Measurements from ENCODE around the gene CD7.
"Not testable (repeated sequence)": the region's sequence is repeated elsewhere in the genome, so short reads cannot be mapped to it uniquely, and the experiment has no call there.

CD7 gene

DNA sequence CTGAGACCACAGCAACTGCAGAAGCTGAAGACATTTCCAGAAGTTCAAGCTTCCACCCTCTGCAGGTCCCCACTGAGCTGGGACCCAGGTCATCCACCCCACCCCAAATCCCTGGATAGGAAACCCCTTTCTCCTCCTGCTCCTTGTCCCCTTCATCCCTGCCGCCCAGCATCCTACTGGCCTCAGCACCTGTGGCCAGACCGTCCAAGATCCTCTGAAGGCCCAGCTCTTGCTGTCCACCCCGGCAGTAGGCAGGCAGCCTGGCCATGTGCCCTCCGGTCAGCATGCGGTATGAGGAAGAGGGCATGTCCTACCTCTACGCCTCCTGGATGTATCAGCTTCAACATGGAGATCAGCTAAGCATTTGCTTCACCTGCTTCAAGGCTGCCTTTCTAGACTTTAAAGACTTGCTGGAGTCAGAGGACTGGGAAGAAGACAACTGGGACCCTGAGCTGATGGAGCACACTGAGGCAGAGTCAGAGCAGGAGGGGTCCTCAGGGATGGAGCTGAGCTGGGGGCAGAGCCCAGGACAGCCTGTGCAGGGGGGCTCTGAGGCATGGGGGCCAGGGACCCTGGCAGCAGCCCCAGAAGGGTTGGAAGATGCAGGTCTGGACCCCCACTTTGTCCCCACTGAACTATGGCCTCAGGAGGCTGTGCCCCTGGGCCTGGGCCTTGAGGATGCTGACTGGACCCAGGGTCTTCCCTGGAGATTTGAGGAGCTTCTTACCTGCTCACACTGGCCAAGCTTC lies 44.7 kb upstream of the CD7 start:
- Histone ChIP-seq H3K4me1 (ENCODE audit: control insufficient read depth in 2 of 2, insufficient read depth in 1 of 2, low read depth in 1 of 2, low read length in 2 of 2) (peaks cover 8 to 11% of the 10 kb centered on the region in 2 donors), H2BK15ac (ENCODE audit: low read length) (no peak overlapping the region), H3K27ac (replicated peaks; ENCODE audit: low read length) (no peak overlapping the region), H3K4me2 (ENCODE audit: insufficient read depth, low read length, poor library complexity, severe bottlenecking) (no peak overlapping the region), H3K9ac (ENCODE audit: low read depth, low read length, poor library complexity) (no peak overlapping the region), H3K36me3 (replicated peaks in 1 of 2; ENCODE audit: control insufficient read depth in 2 of 2, insufficient read depth in 2 of 2, low read length in 2 of 2) (no peaks in the 10 kb centered on the region), H3K27me3 (ENCODE audit: control insufficient read depth in 3 of 3, insufficient read depth in 3 of 3, low read depth in 1 of 3, low read length in 3 of 3) (no peaks in the 10 kb centered on the region), H4K91ac (ENCODE audit: low read depth, low read length, poor library complexity) (no peak overlapping the region), H3K23ac (ENCODE audit: low read depth, low read length, poor library complexity) (peak overlapping the region; percentile 51), H2AK5ac (ENCODE audit: low read depth, low read length) (peak overlapping the region; percentile 41), H2BK120ac (ENCODE audit: low read depth, low read length) (no peak overlapping the region), H2BK5ac (ENCODE audit: low read length) (peak overlapping the region; percentile 93), H3K18ac (ENCODE audit: low read length) (peak overlapping the region; percentile 46), H4K8ac (ENCODE audit: low read depth, low read length) (no peak overlapping the region), H3K9me3 (replicated peaks in 1 of 2; ENCODE audit: control insufficient read depth in 2 of 2, insufficient read depth in 1 of 2, low read depth in 1 of 2, low read length in 2 of 2) (no peaks in the 10 kb centered on the region), H3K4me3 (ENCODE audit: low read length in 2 of 2) (peak overlapping the region in 1 of 2 donors; percentile 43), H3K14ac (ENCODE audit: low read length) (no peak overlapping the region), H2AFZ (ENCODE audit: low read length) (no peak overlapping the region), H3K4ac (ENCODE audit: low read length) (no peak overlapping the region), H3K79me1 (ENCODE audit: low read depth, low read length) (no peaks in the 10 kb centered on the region), H2BK12ac (ENCODE audit: low read length) (no peak overlapping the region)
- no peak for DNase-seq (ENCODE audit: low spot score)
- no CpG with 5 or more reads among the region's 6 CpGs for WGBS, 2 donors (ENCODE audit: extremely low coverage in 2 of 2, insufficient read length in 2 of 2, insufficient replicate concordance in 1 of 2)

DNA sequence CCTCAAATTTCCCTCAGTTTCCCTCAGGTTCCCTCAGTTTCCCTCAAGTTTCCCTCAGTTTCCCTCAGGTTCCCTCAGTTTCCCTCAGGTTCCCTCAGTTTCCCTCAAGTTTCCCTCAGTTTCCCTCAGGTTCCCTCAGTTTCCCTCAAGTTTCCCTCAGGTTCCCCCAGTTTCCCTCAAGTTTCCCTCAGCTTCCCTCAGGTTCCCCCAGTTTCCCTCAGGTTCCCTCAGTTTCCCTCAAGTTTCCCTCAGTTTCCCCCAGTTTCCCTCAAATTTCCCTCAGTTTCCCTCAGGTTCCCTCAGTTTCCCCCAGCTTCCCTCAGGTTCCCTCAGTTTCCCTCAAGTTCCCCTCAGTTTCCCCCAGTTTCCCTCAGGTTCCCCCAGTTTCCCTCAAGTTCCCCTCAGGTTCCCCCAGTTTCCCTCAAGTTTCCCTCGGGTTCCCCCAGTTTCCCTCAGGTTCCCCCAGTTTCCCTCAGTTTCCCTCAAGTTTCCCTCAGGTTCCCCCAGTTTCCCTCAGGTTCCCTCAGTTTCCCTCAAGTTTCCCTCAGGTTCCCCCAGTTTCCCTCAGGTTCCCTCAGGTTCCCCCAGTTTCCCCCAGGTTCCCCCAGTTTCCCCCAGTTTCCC lies 42.2 kb upstream of the CD7 start:
- not testable (repeated sequence) for H3K18ac ChIP-seq (ENCODE audit: low read length); H2BK15ac ChIP-seq (ENCODE audit: low read length); H3K36me3 ChIP-seq (replicated peaks in 1 of 2; ENCODE audit: control insufficient read depth in 2 of 2, insufficient read depth in 2 of 2, low read length in 2 of 2); H3K9ac ChIP-seq (ENCODE audit: low read depth, low read length, poor library complexity); H3K27ac ChIP-seq (replicated peaks; ENCODE audit: low read length); H3K9me3 ChIP-seq (replicated peaks in 1 of 2; ENCODE audit: control insufficient read depth in 2 of 2, insufficient read depth in 1 of 2, low read depth in 1 of 2, low read length in 2 of 2); H3K23ac ChIP-seq (ENCODE audit: low read depth, low read length, poor library complexity); H2BK120ac ChIP-seq (ENCODE audit: low read depth, low read length); H2AK5ac ChIP-seq (ENCODE audit: low read depth, low read length); H3K79me1 ChIP-seq (ENCODE audit: low read depth, low read length); H3K14ac ChIP-seq (ENCODE audit: low read length); H4K8ac ChIP-seq (ENCODE audit: low read depth, low read length); H3K4me3 ChIP-seq (ENCODE audit: low read length in 2 of 2); H2BK5ac ChIP-seq (ENCODE audit: low read length); H3K27me3 ChIP-seq (ENCODE audit: control insufficient read depth in 3 of 3, insufficient read depth in 3 of 3, low read depth in 1 of 3, low read length in 3 of 3); H3K4ac ChIP-seq (ENCODE audit: low read length); H2AFZ ChIP-seq (ENCODE audit: low read length); H4K91ac ChIP-seq (ENCODE audit: low read depth, low read length, poor library complexity); H3K4me2 ChIP-seq (ENCODE audit: insufficient read depth, low read length, poor library complexity, severe bottlenecking); H2BK12ac ChIP-seq (ENCODE audit: low read length)
- WGBS, 2 donors (ENCODE audit: extremely low coverage in 2 of 2, insufficient read length in 2 of 2, insufficient replicate concordance in 1 of 2) = no CpG with 5 or more reads among the region's 1 CpG
- peak; percentile 65 for DNase-seq (ENCODE audit: low spot score)
- peaks cover 8 to 11% of the 10 kb centered on the region in 2 donors for H3K4me1 ChIP-seq (ENCODE audit: control insufficient read depth in 2 of 2, insufficient read depth in 1 of 2, low read depth in 1 of 2, low read length in 2 of 2)

DNA sequence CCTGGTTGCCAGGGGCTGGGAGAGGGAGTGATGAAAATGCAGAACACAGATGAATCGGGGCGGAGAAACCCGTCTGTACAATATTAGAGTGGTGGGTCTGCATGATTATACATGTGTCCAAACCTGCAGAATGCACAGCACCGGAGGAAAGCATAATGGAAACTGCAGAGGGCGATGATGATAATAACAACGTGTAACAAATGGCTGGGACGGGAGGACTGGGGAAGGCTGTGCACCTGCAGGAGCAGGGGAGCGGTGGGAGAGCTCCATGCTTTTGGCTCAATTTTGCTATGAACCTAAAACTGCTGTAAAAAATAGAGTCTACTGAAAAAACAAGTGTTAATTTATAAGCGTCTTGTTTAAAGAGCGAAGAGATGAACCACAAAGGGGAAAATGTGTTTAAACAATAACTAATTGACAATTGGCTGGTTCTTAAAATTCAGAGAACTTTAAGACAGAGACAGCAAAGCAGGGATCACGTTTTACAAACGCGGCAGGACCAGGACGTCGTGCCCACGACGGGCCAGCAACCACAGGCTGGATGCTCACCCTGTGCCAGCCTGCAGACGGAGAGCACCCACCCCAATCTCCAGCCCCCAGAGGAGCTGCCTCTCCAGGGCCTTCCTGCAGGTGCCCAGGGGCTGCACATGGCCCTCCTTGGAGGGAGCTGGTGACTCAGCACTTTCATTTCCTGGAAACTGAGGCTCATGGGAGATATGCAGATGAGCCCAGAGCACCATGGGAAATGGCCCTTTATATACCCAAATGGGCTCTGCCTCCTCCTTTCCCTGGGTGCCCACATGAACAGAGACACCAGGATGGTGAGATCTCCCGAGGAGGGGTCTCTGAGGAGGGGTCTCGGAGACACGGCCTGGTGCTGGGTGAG lies 41.3 kb upstream of the CD7 start, which contains the start of gene TEX19:
TEX19 (plus strand) TSS at position 783 of the 886 bp plus-strand sequence. CDS start 2,904 bp downstream, outside the sequence.
- no peak for DNase-seq (ENCODE audit: low spot score)
- H3K18ac ChIP-seq (ENCODE audit: low read length) = peak within 1 kb of the TSS; percentile 15
- no peaks in the 10 kb centered on the region for H3K79me1 ChIP-seq (ENCODE audit: low read depth, low read length)
- no peaks in the 10 kb centered on the region for H3K36me3 ChIP-seq (replicated peaks in 1 of 2; ENCODE audit: control insufficient read depth in 2 of 2, insufficient read depth in 2 of 2, low read length in 2 of 2)
- H4K8ac ChIP-seq (ENCODE audit: low read depth, low read length) = no peak within 1 kb of the TSS
- H3K27me3 ChIP-seq (ENCODE audit: control insufficient read depth in 3 of 3, insufficient read depth in 3 of 3, low read depth in 1 of 3, low read length in 3 of 3) = peaks cover 0 to 3% (median 0%) of the 10 kb centered on the region in 3 experiments
- peaks cover 8 to 11% of the 10 kb centered on the region in 2 donors for H3K4me1 ChIP-seq (ENCODE audit: control insufficient read depth in 2 of 2, insufficient read depth in 1 of 2, low read depth in 1 of 2, low read length in 2 of 2)
- no peak within 1 kb of the TSS for H3K9ac ChIP-seq (ENCODE audit: low read depth, low read length, poor library complexity)
- H2AFZ ChIP-seq (ENCODE audit: low read length) = peak within 1 kb of the TSS; percentile 54
- no peak within 1 kb of the TSS for H2BK120ac ChIP-seq (ENCODE audit: low read depth, low read length)
- no peak within 1 kb of the TSS for H3K14ac ChIP-seq (ENCODE audit: low read length)
- no peak within 1 kb of the TSS for H2BK5ac ChIP-seq (ENCODE audit: low read length)
- no peak within 1 kb of the TSS for H2BK12ac ChIP-seq (ENCODE audit: low read length)
- no CpG with 5 or more reads among the region's 21 CpGs for WGBS, 2 donors (ENCODE audit: extremely low coverage in 2 of 2, insufficient read length in 2 of 2, insufficient replicate concordance in 1 of 2)
- no peak within 1 kb of the TSS for H3K27ac ChIP-seq (replicated peaks; ENCODE audit: low read length)
- H3K23ac ChIP-seq (ENCODE audit: low read depth, low read length, poor library complexity) = no peak within 1 kb of the TSS
- no peak within 1 kb of the TSS for H4K91ac ChIP-seq (ENCODE audit: low read depth, low read length, poor library complexity)
- H3K4me2 ChIP-seq (ENCODE audit: insufficient read depth, low read length, poor library complexity, severe bottlenecking) = no peak within 1 kb of the TSS
- H3K9me3 ChIP-seq (replicated peaks in 1 of 2; ENCODE audit: control insufficient read depth in 2 of 2, insufficient read depth in 1 of 2, low read depth in 1 of 2, low read length in 2 of 2) = no peaks in the 10 kb centered on the region
- H3K4ac ChIP-seq (ENCODE audit: low read length) = no peak within 1 kb of the TSS
- no peak within 1 kb of the TSS for H3K4me3 ChIP-seq (ENCODE audit: low read length in 2 of 2)
- peak within 1 kb of the TSS; percentile 8 for H2AK5ac ChIP-seq (ENCODE audit: low read depth, low read length)
- peak within 1 kb of the TSS; percentile 10 for H2BK15ac ChIP-seq (ENCODE audit: low read length)

Data from neuronal stem cell (in vitro differentiated cells).